Duodenal mucosa (tissue), 2 donors: ENCODE results near the gene LDHAL6A.

Experiments
- H3K27ac ChIP-seq: one replicate; pipeline ENCODE4 v1.7.0; 2013; ENCODE audit warnings: low read depth, low read length
- H3K27me3 ChIP-seq, 2 donors: one replicate each; pipeline ENCODE4 v1.7.0; 2013; ENCODE audit warnings: low read length in 2 of 2, control low read depth in 1 of 2; ENCODE audit not compliant: insufficient read depth in 2 of 2, control insufficient read depth in 1 of 2
- H3K36me3 ChIP-seq, 2 donors: one replicate each; pipeline ENCODE4 v1.7.0; 2013; ENCODE audit warnings: low read length in 2 of 2, control low read depth in 1 of 2; ENCODE audit not compliant: insufficient read depth in 2 of 2, control insufficient read depth in 1 of 2
- H3K4me1 ChIP-seq, 2 donors: one replicate each; pipeline ENCODE4 v1.7.0; 2013; ENCODE audit warnings: low read length in 2 of 2, control low read depth in 1 of 2; ENCODE audit not compliant: insufficient read depth in 2 of 2, control insufficient read depth in 1 of 2
- H3K4me3 ChIP-seq, 2 donors: one replicate each; pipeline ENCODE4 v1.7.0; 2013; ENCODE audit warnings: low read length in 2 of 2, low read depth in 1 of 2
- H3K9ac ChIP-seq, 2 donors: one replicate each; pipeline ENCODE4 v1.7.0; 2013; ENCODE audit warnings: low read length in 2 of 2, low read depth in 1 of 2
- H3K9me3 ChIP-seq, 2 donors: one replicate each; pipeline ENCODE4 v1.7.0; 2013; ENCODE audit warnings: low read length in 2 of 2, control low read depth in 1 of 2; ENCODE audit not compliant: control insufficient read depth in 1 of 2

Gene LDHAL6A

DNA sequence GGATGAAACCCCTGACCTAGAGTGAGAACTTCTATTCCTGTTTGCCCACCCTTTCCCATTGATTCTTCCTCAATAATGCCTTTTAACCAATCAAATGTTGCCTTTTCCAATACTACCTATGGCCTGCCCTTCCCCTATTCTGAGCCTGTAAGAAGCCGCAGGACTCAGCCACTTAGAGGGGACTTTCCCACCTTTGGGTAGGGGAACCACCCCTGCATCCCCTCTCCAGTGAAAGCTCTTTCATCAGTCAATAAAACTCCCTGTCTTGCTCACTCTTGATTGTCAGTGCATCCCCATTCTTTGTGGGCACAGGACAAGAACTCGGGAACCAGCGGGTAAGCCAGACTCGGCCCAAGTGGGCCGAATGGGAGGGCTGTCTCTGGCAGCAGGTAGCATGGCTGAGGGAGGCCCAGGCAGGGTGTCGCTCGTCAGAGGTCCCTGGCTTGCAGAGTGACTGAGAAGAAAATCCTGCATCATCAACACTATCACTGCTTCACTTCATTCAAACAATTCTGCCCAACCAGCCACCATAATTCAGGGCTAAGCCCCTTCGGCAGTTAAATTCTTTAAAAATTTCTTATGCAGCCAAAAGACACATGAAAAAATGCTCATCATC lies 30.4 kb downstream of the LDHAL6A start:
- no peak overlapping the region for H3K4me3 ChIP-seq
- no peak overlapping the region for H3K27ac ChIP-seq
- H3K36me3 ChIP-seq = peaks cover 25 to 47% of the 10 kb centered on the region in 2 donors
- H3K9me3 ChIP-seq = no peaks in the 10 kb centered on the region
- H3K27me3 ChIP-seq = no peaks in the 10 kb centered on the region
- H3K9ac ChIP-seq = no peak overlapping the region
- peaks cover 7 to 11% of the 10 kb centered on the region in 2 donors for H3K4me1 ChIP-seq

GRCh38 chr11:18490319-18490718 lies 34.7 kb downstream of the LDHAL6A start:
- H3K4me3 ChIP-seq = peak overlapping the region; percentile 40 to 61
- no peak overlapping the region for H3K9ac ChIP-seq
- H3K27ac ChIP-seq = no peak overlapping the region
- H3K27me3 ChIP-seq = no peaks in the 10 kb centered on the region
- H3K4me1 ChIP-seq = peaks cover 23 to 31% of the 10 kb centered on the region in 2 donors
- peaks cover 3 to 19% of the 10 kb centered on the region in 2 donors for H3K36me3 ChIP-seq
- no peaks in the 10 kb centered on the region for H3K9me3 ChIP-seq

GRCh38 chr11:18490736-18491485 lies 35.3 kb downstream of the LDHAL6A start:
- peaks cover 3 to 19% of the 10 kb centered on the region in 2 donors for H3K36me3 ChIP-seq
- no peak overlapping the region for H3K27ac ChIP-seq
- H3K27me3 ChIP-seq = no peaks in the 10 kb centered on the region
- H3K4me1 ChIP-seq = peaks cover 23 to 31% of the 10 kb centered on the region in 2 donors
- no peaks in the 10 kb centered on the region for H3K9me3 ChIP-seq
- no peak overlapping the region for H3K9ac ChIP-seq
- H3K4me3 ChIP-seq = peak overlapping the region; percentile 40 to 61

GRCh38 chr11:18491924-18492323 lies 36.3 kb downstream of the LDHAL6A start:
- Histone ChIP-seq H3K27me3 (no peaks in the 10 kb centered on the region), H3K27ac (no peak overlapping the region), H3K36me3 (peaks cover 3 to 18% of the 10 kb centered on the region in 2 donors)

GRCh38 chr11:18492888-18493287 lies 37.2 kb downstream of the LDHAL6A start:
- H3K9me3 ChIP-seq = no peaks in the 10 kb centered on the region
- no peak overlapping the region for H3K27ac ChIP-seq
- H3K4me3 ChIP-seq = no peak overlapping the region
- no peaks in the 10 kb centered on the region for H3K27me3 ChIP-seq
- peaks cover 3 to 18% of the 10 kb centered on the region in 2 donors for H3K36me3 ChIP-seq
- peaks cover 23 to 31% of the 10 kb centered on the region in 2 donors for H3K4me1 ChIP-seq
- no peak overlapping the region for H3K9ac ChIP-seq

More at GRCh38 chr11:18491924-18492323, 36.3 kb downstream of the LDHAL6A start:
- H3K9me3 ChIP-seq = no peaks in the 10 kb centered on the region
- H3K9ac ChIP-seq = no peak overlapping the region
- peaks cover 23 to 31% of the 10 kb centered on the region in 2 donors for H3K4me1 ChIP-seq
- no peak overlapping the region for H3K4me3 ChIP-seq

DNA sequence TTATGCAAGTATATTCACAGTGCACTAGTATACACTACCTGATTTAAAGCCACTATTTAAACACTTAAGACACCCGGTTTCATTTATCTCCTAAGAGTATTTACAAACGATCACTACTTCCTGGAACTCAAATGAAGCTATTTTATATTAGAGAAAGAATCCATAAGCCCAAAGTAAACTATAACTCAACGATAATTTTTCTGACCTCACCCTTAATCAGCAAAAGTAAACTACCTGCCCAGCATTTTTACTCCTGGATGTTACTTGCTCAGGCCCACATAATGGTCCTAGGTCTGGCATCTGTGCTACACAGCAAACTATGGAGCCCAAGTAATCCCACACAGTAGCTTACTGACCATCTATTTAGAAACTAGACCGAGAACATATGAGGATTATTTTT lies 37.7 kb downstream of the LDHAL6A start:
- H3K9me3 ChIP-seq = no peaks in the 10 kb centered on the region
- H3K4me1 ChIP-seq = peaks cover 23 to 31% of the 10 kb centered on the region in 2 donors
- H3K36me3 ChIP-seq = peaks cover 3 to 18% of the 10 kb centered on the region in 2 donors
- no peak overlapping the region for H3K27ac ChIP-seq
- no peak overlapping the region for H3K9ac ChIP-seq
- H3K27me3 ChIP-seq = no peaks in the 10 kb centered on the region
- no peak overlapping the region for H3K4me3 ChIP-seq

DNA sequence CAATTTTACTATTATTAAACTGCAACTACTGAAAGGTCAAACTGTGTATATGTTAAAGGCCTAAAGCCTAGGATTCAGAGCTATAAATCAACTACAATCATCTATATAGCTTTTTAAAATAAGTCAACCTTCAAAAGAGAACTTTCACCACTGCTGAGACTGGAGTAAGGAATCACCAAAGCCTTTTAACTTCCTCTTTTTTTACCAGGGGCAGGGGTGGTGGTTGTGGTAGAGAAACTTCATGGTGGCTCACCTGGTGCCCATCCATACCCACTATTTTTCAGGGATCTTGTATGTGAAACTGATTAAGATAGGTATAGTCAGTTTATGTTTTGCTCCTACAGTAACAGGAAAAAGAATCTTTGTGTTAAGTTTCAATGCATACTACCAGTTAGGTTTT lies 39.6 kb downstream of the LDHAL6A start:
- H3K4me3 ChIP-seq = no peak overlapping the region
- peaks cover 20 to 31% of the 10 kb centered on the region in 2 donors for H3K4me1 ChIP-seq
- H3K27me3 ChIP-seq = no peaks in the 10 kb centered on the region
- H3K27ac ChIP-seq = no peak overlapping the region
- peaks cover 0 to 29% of the 10 kb centered on the region in 2 donors for H3K36me3 ChIP-seq
- no peak overlapping the region for H3K9ac ChIP-seq
- H3K9me3 ChIP-seq = no peaks in the 10 kb centered on the region

DNA sequence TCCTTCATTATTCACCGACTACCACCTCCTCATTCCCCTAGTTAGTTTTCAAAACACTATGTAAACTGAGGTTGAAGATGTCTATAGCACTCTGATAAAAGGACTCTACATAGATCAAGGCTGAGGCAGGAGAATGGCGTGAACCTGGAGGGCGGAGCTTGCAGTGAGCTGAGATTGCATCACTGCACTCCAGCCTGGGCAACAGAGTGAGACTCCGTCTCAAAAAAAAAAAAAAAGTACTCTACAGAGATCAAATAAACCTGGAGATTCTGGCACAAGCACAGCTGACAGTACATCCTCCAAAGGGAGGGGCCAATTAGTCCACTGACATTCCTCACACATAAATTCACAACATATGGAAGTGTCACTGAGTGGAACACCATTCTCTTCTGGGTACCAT lies 40.0 kb downstream of the LDHAL6A start:
- Histone ChIP-seq H3K4me1 (peaks cover 16 to 26% of the 10 kb centered on the region in 2 donors), H3K27me3 (no peaks in the 10 kb centered on the region), H3K27ac (no peak overlapping the region), H3K36me3 (peaks cover 0 to 24% of the 10 kb centered on the region in 2 donors), H3K9me3 (no peaks in the 10 kb centered on the region), H3K4me3 (no peak overlapping the region), H3K9ac (no peak overlapping the region)

- H3K27me3 ChIP-seq = no peaks in the 10 kb centered on the region
- no peak overlapping the region for H3K9ac ChIP-seq
- H3K4me1 ChIP-seq = peaks cover 2 to 9% of the 10 kb centered on the region in 2 donors
- no peak overlapping the region for H3K27ac ChIP-seq
- peaks cover 17 to 42% of the 10 kb centered on the region in 2 donors for H3K36me3 ChIP-seq
- no peaks in the 10 kb centered on the region for H3K9me3 ChIP-seq
- H3K4me3 ChIP-seq = no peak overlapping the region
Observed at GRCh38 chr11:18498039-18498438, 42.4 kb downstream of the LDHAL6A start.

DNA sequence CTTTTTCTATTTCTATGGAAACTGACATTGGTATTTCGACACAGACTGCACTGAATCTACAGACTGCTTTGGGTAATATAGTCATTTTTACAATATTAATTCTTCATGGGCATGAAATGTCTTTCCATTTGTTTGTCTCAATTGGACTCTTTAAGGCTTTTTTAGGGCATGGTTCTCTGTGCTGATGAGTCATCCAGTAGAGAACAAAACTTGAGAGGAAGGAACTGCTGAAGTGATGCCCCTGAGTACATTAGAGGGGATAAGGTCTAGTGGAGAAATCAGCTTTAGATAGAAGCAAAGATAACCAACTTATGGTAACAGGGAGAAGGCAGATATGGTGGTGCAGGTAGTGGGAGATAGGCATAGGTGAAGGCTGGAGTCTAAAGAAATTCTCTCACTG lies 46.0 kb downstream of the LDHAL6A start:
- no peak overlapping the region for H3K4me3 ChIP-seq
- no peaks in the 10 kb centered on the region for H3K27me3 ChIP-seq
- no peaks in the 10 kb centered on the region for H3K4me1 ChIP-seq
- H3K9ac ChIP-seq = no peak overlapping the region
- H3K27ac ChIP-seq = no peak overlapping the region
- H3K9me3 ChIP-seq = no peaks in the 10 kb centered on the region
- peaks cover 28 to 49% of the 10 kb centered on the region in 2 donors for H3K36me3 ChIP-seq
